ENCODE data around the gene SEMA4D.
A peak's percentile ranks its signal among the peaks of the same experiment; 100 is the strongest.
"Not testable (repeated sequence)": the region's sequence is repeated elsewhere in the genome, so short reads cannot be mapped to it uniquely, and the experiment has no call there.

Gene SEMA4D

DNA sequence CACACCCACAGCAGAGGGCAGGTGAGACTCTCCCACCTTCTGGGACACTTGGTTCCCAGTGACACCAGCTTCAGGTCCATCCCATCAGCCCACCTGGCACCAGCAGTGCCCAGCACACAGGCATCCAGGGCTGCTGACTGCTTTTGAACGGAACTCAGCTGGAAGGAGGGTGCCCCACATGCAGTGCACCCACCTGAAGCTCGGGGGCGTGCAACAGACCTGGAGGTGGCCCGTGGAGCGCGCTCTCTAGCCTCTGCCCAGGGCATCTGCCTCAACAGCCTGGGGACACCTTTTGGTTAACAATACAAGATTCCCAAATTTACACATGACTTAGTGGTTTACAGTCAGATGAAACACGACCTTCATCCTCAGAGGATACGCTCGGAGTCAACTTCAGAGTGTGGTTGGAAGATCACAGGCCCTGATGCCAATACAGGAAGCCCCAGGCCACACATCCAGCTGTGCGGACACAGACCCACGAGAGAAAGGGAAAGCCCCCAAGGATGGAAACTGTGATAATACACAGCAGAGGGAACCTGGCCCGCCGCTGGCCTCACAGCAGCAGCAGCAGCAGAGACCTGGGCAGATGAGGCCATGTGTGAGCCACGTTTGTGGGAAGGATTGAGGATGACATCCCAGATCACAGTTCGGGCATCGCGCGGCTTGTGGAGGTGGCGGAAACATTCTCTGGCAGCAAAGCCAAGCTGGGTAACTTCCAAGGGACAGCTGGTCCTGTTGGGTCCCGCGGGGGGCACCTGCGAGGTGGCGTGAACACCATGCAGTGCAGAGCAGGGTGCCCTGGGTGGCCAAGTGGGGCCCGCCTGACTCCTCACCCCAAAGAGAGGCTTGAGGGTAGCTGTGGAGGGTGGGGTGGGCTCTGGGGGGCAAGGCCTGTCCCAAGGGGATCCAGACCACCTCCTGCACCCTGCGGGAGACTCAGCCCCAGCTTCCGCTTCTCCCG is 115.6 kb downstream of the SEMA4D start:
- DNase-seq = no peak

DNA sequence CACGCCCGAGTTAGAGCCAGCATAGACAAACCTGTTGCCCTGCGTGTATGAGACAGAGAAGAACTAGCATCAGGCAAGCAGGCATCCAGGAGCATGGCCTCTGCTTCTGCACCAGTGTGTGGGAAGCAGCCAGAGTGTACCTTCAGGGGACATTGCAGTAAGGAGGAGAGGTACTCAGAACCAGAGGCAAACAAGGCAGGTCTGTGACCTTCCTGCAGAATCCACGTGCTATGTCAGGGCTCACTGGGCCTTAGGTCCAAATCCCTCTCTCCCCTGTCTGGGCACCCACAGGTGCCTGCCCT is 116.7 kb downstream of the SEMA4D start:
- DNase-seq = no peak

DNA sequence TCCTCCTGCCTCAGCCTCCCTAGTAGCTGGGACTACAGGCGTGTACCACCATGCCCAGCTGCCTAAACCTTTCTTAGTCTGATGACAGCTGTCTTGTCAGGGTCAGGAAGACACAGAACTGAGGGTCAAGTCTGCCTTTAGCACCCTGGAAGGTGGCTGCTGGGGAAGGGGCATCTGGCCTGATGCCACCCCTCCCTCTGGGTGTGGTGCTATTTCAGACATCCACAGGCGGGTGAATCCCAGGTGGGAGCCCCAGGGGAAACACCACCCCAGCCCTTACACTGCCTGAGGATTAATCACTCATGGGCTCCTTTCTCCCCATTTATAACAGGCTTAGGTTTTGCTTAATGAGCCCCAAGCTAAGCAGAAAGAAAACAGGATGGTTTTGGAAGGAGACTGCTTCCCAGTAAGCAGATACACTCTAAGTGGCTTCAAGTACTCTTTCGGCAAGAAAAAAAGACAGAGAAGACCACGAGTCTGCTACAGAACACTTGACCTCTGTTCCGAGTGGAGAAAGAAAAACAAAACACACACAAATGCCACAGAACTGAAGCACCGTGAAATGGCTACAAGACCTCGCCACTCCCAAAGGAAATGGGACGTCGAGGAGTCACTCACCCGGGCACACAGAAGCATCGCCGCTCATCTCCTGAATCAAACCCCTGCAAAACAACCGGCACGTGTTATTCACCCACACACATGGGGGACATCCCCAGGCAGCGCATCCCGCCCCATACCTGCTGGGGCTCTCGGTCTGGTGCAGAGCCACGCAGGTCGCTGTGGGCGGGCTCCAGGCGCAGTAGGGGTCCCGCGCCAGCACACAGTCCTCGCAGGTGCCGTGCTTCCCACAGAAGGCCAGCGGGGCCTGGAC is 117.2 kb downstream of the SEMA4D start:
- no peak for DNase-seq

DNA sequence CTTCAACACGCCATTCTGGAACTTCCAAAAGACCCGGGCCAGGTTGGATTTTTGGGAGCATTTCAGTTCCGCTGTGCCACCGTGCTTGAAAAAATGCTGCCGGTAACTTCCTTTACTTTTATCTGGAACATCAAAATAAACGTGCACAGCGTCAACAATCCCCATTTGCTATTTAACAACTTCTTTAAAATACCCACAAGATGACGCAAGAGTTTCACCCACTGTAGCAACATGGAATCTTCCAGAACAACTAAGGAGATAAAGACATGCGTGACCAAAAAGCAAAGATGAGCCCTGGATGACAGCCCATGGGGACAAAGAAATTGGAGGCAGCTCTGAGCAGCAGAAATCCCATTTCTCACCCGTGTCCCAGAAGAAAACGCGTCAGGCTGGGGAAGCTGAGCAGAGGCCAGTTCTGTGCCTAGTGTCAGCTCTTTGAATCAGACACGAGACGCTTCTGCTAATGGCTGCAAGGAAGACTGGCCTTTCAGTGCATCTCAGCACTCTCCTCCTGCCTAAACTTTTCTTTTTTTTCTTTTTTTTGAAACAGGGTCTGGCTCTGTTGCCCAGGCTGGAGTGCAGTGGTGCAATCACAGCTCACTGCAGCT is 118.3 kb downstream of the SEMA4D start:
- DNase-seq = no peak

DNA sequence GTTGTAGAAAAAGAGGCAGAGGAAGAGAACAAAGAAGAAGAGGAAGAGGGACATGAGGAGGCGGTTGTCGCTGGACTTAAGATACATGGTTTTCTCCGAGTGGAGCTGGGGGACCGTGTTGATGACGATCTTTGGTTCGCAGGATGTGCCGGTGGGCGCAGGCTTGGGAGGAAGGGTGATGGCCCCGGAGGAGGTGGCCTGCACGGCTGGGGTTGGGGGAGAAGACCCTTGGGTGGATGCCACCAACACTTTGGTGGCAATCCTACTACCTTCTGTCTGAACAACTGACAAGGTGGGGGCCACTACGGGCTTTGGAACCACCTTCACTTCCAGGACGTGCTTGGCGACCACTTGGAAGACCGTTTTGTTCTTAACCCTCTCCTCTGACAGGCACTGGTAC is 118.9 kb downstream of the SEMA4D start:
- no peak for DNase-seq

DNA sequence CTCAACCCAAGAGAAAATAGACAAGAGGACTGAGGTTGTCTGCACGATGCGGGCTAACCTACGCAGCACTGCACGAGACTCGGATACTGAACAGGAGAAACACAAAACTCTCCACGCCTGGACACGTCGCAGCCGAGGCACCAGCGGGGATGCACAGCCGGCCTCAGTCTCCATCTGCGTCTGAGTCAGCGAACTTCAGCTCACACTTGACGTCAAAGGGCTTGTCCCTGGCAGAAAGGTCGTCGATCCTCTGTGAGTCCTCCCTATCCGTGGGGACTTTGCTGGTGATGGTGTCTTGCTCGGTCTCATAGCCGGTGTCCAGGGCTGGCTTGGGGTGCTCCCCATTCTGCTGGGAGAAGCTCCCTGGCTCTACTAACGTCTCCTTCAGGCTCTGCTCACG is 119.4 kb downstream of the SEMA4D start:
- DNase-seq = no peak

DNA sequence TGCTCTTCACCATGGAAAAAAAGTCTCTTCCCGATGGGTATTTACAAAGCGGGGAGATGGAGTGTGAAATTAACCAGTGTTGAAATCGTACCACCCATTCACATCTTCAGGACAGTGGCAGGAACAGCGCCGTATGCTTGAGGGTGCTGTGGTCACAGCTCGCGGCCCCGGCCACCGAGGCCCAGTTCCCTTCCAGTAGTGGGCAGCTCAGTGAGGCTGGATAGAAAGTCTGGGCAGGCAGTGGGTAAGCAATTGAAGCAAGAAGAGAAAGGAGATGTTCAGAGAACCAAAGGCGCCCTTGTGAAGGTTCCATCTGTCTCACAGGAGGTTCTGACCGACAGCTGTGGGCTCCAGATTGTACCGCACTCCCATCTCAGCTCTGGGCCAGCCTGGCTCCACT is 120.5 kb downstream of the SEMA4D start:
- DNase-seq = no peak

DNA sequence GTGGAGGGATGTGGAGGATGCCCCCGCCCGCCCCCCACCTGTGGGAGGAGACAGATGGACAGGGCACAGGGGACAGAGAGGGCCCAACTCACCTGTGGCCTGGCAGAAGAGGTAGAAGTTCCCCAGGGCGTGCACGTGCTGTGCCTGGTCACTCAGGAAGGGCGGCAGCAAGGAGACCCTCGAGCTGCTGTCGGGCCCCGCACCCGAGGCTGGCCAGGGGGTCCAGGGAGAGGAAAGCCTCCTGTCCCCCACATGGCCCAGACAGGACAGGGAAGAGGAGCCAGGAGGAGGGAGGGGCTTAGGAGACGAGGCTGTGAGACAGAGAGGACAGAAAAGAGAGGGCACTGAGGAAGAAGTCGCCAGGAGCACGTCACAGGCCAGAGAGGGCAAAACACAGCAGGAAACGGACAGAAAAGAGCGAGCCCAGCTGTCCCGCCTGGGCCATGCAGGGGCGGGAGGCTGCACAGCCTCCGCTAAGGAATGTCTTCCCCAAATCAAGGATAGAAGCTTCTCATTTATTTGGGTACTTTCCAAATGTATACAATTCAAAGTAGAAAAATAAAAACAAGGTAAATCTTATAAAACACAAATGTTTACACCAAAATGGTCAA is 121.1 kb downstream of the SEMA4D start:
- no peak for DNase-seq

DNA sequence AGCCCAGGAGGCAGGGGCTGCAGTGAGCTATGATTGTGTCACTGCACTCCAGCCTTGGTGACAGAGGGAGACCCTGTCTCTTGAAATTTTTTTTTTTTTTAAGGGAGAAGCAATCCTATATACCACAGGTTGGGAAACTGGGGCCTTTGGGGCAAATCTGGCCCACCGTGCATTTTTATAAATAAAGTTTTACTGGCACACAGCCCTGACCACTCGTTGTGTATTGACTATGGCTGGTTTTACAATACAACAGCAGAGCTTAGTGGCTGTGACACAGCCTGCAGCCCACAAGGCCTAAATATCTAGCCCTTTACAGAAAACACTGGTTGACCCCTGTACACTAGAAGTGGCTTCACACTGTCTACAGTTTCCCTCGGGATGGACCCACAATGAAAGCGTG is 121.6 kb downstream of the SEMA4D start:
- no peak for DNase-seq

DNA sequence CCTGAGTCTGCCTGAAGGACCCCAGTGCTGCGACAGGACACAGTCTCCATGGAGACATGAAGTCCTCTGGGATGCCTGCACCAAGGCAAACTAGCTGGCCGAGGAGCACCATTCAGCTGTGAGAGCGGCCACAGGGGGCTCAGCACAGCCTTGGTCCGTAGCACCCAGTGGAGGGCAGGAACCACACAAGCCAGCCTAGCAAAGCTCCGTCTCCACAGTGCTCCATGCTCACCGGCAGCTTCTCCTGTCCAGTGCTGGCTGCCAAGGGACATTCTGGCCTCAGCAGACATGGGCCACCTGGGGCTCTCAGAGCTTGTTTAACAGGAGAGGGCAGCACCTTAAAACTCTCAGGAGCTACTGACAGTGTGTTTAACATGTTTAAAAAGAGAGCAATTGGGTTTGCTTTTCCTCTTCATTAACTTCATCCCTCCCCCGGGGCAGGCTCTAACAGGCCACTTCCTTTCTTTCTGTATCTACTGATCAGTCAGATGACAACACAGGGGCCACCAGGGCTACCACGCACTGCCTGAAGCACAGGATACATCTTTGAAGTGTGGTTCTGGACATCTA is 122.6 kb downstream of the SEMA4D start:
- peak; percentile 52 to 66 for DNase-seq

DNA sequence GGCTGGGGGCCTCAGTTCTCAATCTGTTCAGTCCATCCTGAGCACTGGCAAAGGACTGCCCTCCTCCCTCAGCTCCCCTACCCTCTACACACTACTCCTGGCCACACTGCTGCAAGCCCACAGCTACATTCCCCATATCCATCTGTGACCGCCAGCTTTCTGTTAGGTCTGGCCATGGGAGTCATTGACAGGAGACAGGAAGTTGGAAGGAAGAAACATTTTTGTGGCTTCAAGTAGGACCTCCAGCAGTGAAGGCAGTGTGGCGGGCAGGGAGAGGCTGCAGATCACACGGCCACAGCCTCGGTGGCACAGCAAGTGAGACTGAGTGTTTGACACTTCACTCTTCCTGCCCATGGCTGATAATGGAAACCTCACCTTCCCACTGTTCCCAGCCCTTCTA is 123.7 kb downstream of the SEMA4D start:
- DNase-seq = no peak

DNA sequence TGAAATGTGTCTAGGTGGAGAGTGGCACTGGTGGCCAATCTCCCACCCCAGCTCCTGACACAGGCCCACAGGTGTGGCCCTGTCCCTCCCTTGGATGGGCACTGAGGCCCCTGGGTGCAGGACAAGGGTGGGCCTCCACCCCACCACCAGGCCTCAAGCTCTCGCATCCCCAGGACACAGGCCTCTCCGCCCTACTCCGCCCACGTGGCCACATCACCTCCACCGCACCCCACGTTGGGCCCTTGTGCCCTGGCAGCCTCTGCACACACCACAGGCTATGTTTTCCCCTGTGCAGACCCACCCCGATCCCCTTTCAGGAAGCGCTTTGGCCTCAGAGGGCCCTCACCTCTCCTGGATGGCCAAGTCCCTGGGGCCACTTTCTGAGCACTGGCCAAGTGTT is 124.9 kb downstream of the SEMA4D start:
- DNase-seq = no peak

DNA sequence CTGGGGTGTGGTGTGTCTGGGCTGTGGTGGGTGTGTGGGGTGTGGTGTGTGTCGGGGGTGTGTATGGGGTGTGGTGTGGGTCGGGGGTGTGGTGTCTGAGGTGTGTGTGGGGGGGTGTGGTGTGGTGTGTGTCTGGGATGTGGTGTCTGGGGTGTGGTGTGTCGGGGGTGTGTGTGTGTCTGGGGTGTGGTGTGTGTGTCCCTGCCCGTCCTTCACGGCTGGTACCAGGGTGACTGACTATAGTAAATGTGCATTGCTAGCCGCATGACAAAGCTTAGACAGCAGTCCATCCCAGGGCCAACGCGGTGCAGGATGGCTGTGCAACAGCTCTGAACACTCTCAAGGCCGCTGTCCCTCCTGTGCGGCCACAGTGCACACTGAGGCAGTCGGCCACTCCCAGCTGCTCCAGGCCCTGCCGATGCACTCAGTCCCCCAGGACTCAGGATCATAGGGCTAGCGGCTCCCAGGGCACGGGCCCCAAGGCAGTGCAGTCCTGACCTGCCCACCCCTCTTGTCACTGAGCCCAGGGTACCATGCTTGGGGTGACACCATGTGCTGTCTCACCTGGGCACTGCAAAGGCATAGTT is 125.6 kb downstream of the SEMA4D start:
- no peak for DNase-seq

DNA sequence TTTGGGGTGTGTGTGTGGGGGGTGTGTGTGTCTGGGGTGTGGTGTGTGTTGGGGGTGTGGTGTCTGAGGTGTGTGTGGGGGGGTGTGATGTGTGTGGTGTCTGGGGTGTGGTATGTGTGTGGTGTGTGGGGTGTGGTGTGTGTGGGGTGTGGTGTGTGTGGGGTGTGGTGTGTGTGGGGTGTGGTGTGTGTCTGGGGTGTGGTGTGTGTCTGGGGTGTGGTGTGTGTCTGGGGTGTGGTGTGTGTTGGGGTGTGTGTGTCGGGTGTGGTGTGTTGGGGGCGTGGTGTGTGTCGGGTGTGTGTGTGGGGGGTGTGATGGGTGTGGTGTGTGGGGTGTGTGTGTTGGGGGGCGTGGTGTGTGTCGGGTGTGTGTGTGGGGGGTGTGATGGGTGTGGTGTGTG is 126.1 kb downstream of the SEMA4D start:
- not testable (repeated sequence) for DNase-seq

DNA sequence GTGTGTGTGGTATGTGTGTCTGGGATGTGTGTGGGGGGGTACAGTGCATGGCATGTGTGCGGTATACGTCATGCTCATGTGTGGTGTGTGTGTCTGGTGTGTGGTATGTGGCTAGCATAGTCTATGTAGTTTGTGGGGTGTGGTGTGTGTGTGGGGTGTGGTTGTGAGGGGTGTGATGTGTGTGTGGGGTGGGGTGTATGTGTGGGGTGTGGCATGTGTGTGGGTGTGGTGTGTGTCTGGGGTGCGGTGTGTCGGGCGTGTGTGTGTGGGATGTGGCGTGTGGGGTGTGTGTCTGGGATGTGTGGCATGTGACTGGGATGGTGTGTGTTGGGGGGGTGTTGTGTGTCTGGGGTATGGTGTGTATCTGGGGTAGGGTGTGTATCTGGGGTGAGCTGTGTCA is 127.3 kb downstream of the SEMA4D start:
- DNase-seq = no peak

DNA sequence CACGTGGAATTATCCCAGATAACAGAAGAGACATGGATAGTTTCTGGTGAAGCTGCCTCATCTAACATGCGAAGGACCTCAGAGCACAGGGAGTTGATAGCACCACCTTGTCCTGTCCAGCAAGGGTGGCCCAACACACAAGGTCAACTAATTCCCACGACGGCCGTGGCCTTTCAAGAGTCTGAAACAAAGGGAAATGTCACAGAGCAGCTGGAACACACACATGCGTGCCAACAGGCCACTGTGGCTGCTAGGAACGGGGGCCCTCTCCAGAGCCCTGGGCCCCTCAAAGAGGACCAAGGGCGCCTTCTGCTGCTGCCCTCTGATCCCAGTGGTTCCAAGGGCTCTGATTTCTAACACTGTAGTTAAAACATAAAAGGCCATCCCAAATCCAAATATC is 128.9 kb downstream of the SEMA4D start:
- DNase-seq = no peak

DNA sequence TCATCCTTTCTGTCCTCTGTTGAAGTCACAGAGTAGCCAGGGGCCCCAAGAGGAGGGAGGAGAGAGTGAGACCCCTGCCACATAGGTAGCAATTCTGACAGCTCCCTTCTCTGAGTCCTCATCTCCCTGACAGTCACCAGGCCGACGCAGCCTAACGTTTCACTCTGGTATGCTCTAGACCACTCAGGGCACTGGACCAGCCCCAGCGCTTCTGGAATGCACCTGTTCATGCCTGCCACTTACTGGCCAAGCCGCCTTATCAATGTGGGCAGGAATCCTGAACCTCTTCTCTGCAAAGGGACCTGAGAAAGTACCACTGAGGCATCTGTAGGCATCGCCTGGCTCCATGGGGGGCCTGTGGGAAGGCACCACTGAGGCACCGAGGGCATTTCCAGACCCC is 129.4 kb downstream of the SEMA4D start:
- DNase-seq = no peak

DNA sequence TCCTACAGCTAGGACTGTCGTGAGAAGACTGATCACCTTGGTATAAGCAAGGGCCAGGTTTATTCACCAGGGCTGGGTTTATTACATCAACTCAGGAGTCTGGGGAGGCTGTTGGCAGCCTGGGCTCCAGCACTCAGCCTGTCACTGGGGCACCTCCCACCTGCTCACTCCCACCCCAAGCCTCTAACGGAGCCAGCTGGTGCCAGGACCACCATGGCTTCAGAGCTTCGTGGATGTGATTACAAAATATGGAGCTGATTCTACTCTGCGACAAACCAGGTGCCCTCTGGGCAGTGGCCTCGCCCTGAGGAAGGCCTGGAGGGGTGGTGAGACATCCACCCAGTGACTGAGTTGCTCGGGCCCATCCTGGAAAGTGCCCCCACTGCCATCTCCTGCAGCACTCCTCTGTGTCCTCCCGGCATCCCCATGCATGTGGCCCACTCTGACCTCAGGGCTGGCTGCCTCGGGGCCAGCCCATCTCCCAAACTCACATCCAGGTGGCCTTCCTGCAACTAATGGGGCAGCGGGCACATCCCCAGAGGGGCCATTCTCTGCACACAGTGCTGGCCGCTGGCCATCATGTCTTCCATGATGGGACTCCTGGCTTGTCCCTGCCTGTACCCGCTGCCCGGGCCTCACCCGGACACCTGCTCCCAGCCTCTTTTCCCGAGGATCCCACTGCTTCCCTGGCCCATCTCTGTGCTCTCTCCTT is 130.0 kb downstream of the SEMA4D start:
- DNase-seq = no peak

DNA sequence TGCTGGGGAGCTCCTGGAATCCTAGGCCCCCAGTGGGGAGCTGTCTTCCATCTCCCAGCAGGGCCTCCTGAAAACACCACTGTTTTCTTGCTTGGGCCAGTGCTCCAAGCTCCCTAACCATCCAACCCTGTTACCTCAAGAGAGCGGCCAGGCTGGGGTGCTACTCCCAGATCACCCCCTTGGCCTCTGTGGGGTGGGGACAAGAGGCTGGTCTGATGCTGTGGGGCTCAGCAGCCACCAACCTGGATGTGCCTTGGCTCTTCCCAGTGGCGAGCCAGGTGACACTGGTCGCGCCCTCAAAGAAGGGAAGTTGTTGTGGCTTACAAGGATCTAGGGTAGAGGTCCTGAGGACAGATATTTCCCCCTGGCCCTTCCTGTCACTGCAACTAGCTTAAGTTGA is 130.6 kb downstream of the SEMA4D start:
- no peak for DNase-seq

DNA sequence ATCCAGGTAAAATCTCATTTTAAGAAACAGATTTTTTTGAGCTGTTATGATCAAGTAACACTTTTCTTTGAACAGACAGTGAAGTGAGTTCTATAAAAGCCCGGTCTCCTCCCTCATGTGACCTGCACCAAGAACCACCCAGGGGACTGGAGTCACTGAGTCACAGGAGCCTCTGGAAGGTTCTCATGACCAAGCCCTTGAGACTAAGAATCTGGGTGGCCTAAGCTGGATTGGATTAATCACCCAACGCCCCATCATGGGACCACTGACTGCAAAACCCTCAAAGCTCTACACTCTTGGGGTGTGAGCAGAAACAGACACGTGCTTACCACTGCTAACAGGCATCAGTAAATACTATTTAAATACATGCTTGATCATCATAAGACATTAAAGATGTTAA is 131.2 kb downstream of the SEMA4D start:
- DNase-seq = no peak

DNA sequence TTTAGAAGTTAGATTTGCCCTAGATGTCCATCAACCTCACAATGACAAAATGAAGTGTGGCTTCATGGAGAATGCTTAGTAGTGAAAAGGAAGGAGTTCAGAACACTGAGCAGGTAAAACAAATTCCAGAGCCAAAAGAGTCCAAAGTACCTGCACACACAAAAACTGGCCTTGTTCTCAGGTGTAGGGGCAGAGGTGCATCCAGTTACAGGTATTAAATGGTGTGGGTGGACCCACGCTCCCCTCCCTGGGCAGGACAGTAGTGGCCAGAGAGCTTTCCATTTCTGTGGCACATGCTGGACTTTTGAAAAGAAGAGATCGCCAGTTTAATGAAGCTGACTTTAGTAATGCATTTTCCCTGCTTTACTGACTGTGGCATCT is 132.4 kb downstream of the SEMA4D start:
- DNase-seq = no peak
